Smooth muscle cell (in vitro differentiated cells): ENCODE data around the gene SPTBN1. TPM values are rescaled to one million over a fixed set of nuclear protein-coding genes. Genes with fewer than 3 reads are reported as not detected.

Experiments
- DNase-seq: peaks from one replicate; lab custom pipeline; 2025; ENCODE audit not compliant: unreplicated experiment; lab: John Stamatoyannopoulos, UW
- H2AFZ ChIP-seq: fragments of 200-600 bp; sonication (generic); 2 replicates; pipeline ENCODE4 v1.6.0; 2016; ENCODE audit warnings: antibody characterized with exemption, low read depth, mild to moderate bottlenecking
- H3F3A ChIP-seq: fragments of 200-600 bp; sonication (generic); 2 replicates; pipeline ENCODE4 v1.6.0; 2017; ENCODE audit warnings: antibody characterized with exemption, low read depth
- H3K27ac ChIP-seq: fragments of 200-600 bp; sonication (generic); 2 replicates; pipeline ENCODE4 v1.5.1; 2016; ENCODE audit warnings: low read depth, mild to moderate bottlenecking
- H3K27me3 ChIP-seq: fragments of 200-600 bp; sonication (generic); 2 replicates; pipeline ENCODE4 v1.6.1; 2016; ENCODE audit warnings: low read depth, mild to moderate bottlenecking
- H3K36me3 ChIP-seq: fragments of 200-600 bp; sonication (generic); 2 replicates; pipeline ENCODE4 v1.5.1; 2016; ENCODE audit warnings: low read depth
- H3K4me1 ChIP-seq: fragments of 200-600 bp; sonication (generic); 2 replicates; pipeline ENCODE4 v1.5.1; 2016; ENCODE audit warnings: low read depth
- H3K4me2 ChIP-seq: fragments of 200-600 bp; sonication (generic); 2 replicates; pipeline ENCODE4 v1.6.0; 2016; ENCODE audit warnings: mild to moderate bottlenecking
- H3K4me3 ChIP-seq: fragments of 200-600 bp; sonication (generic); 2 replicates; pipeline ENCODE4 v1.5.1; 2016; ENCODE audit warnings: mild to moderate bottlenecking
- H3K79me2 ChIP-seq: fragments of 200-600 bp; sonication (generic); 2 replicates; pipeline ENCODE4 v1.6.0; 2016; ENCODE audit warnings: low read depth, mild to moderate bottlenecking
- H3K9ac ChIP-seq: fragments of 200-600 bp; sonication (generic); 2 replicates; pipeline ENCODE4 v1.6.0; 2016; ENCODE audit warnings: low read depth
- H3K9me3 ChIP-seq: fragments of 200-600 bp; sonication (generic); replicated peaks from 2 replicates; pipeline ENCODE4 v1.5.1; 2016; ENCODE audit warnings: low read depth
- H4K20me1 ChIP-seq: fragments of 200-600 bp; sonication (generic); 2 replicates; pipeline ENCODE4 v1.6.0; 2016; ENCODE audit warnings: low read depth
- CTCF ChIP-seq: fragments of 200-600 bp; sonication (generic); IDR thresholded peaks from 2 replicates; pipeline ENCODE4 v1.5.1; 2017; ENCODE audit warnings: borderline replicate concordance, mild to moderate bottlenecking, antibody characterized with exemption; ENCODE audit not compliant: insufficient read depth, poor library complexity, severe bottlenecking
- WGBS: methylation state at CpG from one replicate; pipeline ENCODE4 v1.1.7; 2016; ENCODE audit warnings: low lambda C conversion rate; 5-methylcytosine and 5-hydroxymethylcytosine counted together
- polyA plus RNA-seq: library from polyadenylated mRNA; unstranded; fragments of >200 nt; fragmentation: Nextera tagmentation; extraction: Ambion mirVana; gene quantifications from 2 replicates; pipeline ENCODE4 v1.2.1, GENCODE V29; 2016
- total RNA-seq: library from RNA; depleted of rRNA; stranded (reverse); fragments of >200 nt; gene quantifications from 2 replicates; pipeline ENCODE4 v1.2.3, GENCODE V29; 2014

The SPTBN1 gene
- total and polyA plus RNA-seq, 2 experiments from 2014 or later = 78.7 to 186 TPM

DNA sequence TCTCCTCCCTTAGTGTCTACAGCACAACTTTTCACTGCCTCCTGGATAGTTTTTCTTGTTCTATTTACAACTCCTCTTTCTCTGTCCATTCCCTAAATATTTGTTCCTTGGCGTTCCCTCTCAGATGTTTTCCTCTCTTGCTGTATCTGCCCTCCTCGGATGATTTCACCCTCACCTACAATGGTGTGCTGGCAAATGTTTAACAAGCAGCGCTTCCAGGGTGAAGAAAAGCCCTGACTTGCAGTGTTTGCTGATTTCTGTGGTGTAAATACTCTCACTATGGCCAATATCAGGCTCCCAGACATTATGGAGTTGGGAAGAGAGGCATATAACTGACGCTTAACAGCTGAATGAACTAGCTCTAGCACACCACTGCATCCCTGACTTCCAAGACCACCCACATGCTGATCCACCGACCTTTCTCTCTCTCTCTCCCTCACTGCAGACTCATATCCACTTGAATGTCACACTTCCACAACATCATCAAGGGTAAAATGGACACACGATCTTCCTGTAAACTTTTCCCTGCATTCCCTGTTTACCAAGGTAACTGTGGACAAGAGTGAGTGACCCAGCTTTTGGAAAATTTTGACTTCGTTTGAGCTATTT, 31.5 kb upstream of the SPTBN1 start:
- Histone ChIP-seq H3K36me3 (no peaks in the 10 kb centered on the region), H3K27me3 (no peaks in the 10 kb centered on the region), H4K20me1 (no peaks in the 10 kb centered on the region), H3K9ac (no peak overlapping the region), H3K9me3 (no peaks in the 10 kb centered on the region), H3K4me1 (no peaks in the 10 kb centered on the region), H3F3A (no peaks in the 10 kb centered on the region), H3K27ac (no peak overlapping the region), H3K4me3 (no peak overlapping the region), H3K4me2 (no peak overlapping the region), H3K79me2 (no peaks in the 10 kb centered on the region), H2AFZ (no peak overlapping the region)
- no peak for DNase-seq
- TF ChIP-seq CTCF = no peak
- 84% methylated on average over 7 of the region's 7 CpGs for WGBS

GRCh38 chr2:54428108-54428831, 27.9 kb upstream of the SPTBN1 start:
- H3F3A ChIP-seq = no peaks in the 10 kb centered on the region
- no peak for DNase-seq
- H3K9me3 ChIP-seq = no peaks in the 10 kb centered on the region
- no peak for TF ChIP-seq CTCF
- H3K79me2 ChIP-seq = no peaks in the 10 kb centered on the region
- H3K36me3 ChIP-seq = no peaks in the 10 kb centered on the region
- H3K27me3 ChIP-seq = no peaks in the 10 kb centered on the region
- no peaks in the 10 kb centered on the region for H4K20me1 ChIP-seq
- no peak overlapping the region for H3K27ac ChIP-seq
- no peak overlapping the region for H3K4me3 ChIP-seq
- WGBS = 88% methylated on average over 3 of the region's 3 CpGs
- H3K9ac ChIP-seq = no peak overlapping the region
- no peaks in the 10 kb centered on the region for H3K4me1 ChIP-seq
- H2AFZ ChIP-seq = no peak overlapping the region
- no peak overlapping the region for H3K4me2 ChIP-seq

- Histone ChIP-seq H3K4me2 (no peak overlapping the region), H2AFZ (no peak overlapping the region), H3K4me1 (no peaks in the 10 kb centered on the region), H3K4me3 (no peak overlapping the region), H3K9me3 (no peaks in the 10 kb centered on the region), H3K27ac (no peak overlapping the region), H3K36me3 (no peaks in the 10 kb centered on the region), H3F3A (no peaks in the 10 kb centered on the region), H4K20me1 (no peaks in the 10 kb centered on the region), H3K9ac (no peak overlapping the region), H3K79me2 (no peaks in the 10 kb centered on the region), H3K27me3 (no peaks in the 10 kb centered on the region)
- WGBS = 85% methylated on average over 5 of the region's 5 CpGs
- DNase-seq = no peak
- no peak for TF ChIP-seq CTCF
Measured at GRCh38 chr2:54429054-54429453, 27.1 kb upstream of the SPTBN1 start.
